HTERT RPE-1 (cell line): ENCODE measurements around the gene HDGF.
"Not testable (repeated sequence)": the region's sequence is repeated elsewhere in the genome, so short reads cannot be mapped to it uniquely, and the experiment has no call there.

Source experiments
- in situ Hi-C: fragments of 300-500 bp; cut with MboI; formaldehyde crosslinking; loops from 4 replicates; pipeline ENCODE4 v1.14.3; 2020; ENCODE audit warnings: low sequenced_read_pairs

Gene HDGF

GRCh38 chr1:156767101-156767878 is 15.8 kb upstream of the HDGF start, which contains the start of gene PRCC:
PRCC (plus strand) TSS chr1:156767535; CDS start chr1:156767772, 237 bp downstream.
- in situ Hi-C loops: no loop called here

GRCh38 chr1:156766298-156767100 is 15.0 kb upstream of the HDGF start:
- in situ Hi-C loops: no loop called here

GRCh38 chr1:156765666-156766065 is 14.2 kb upstream of the HDGF start:
- in situ Hi-C loops: no loop called here

- in situ Hi-C loops: not testable (repeated sequence)
Measured at GRCh38 chr1:156765136-156765535, 13.7 kb upstream of the HDGF start.

- in situ Hi-C loops: no loop called here
Measured at GRCh38 chr1:156760796-156761104, 9.3 kb upstream of the HDGF start.

GRCh38 chr1:156760092-156760795 is 8.8 kb upstream of the HDGF start:
- in situ Hi-C loops: no loop called here

- in situ Hi-C loops: not testable (repeated sequence)
Measured at GRCh38 chr1:156757572-156758253, 6.2 kb upstream of the HDGF start.

GRCh38 chr1:156756355-156756754 is 4.9 kb upstream of the HDGF start:
- in situ Hi-C loops: no loop called here

- in situ Hi-C loops: no loop called here
Measured at GRCh38 chr1:156755527-156755950, 4.1 kb upstream of the HDGF start.

GRCh38 chr1:156754219-156754618 is 2.7 kb upstream of the HDGF start:
- in situ Hi-C loops: no loop called here

- in situ Hi-C loops: no loop called here
Measured at GRCh38 chr1:156752843-156753482, 1.5 kb upstream of the HDGF start.

- in situ Hi-C loops: no loop called here
Measured at GRCh38 chr1:156751757-156752481, 444 bp upstream of the HDGF start.

GRCh38 chr1:156750711-156751450 is 594 bp downstream of the HDGF start:
- in situ Hi-C loops: no loop called here

- in situ Hi-C loops: no loop called here
Measured at GRCh38 chr1:156750191-156750672, 1.2 kb downstream of the HDGF start.

- in situ Hi-C loops: no loop called here
Measured at GRCh38 chr1:156749419-156750118, 1.9 kb downstream of the HDGF start.

GRCh38 chr1:156748670-156749418 is 2.6 kb downstream of the HDGF start:
- in situ Hi-C loops: no loop called here

GRCh38 chr1:156747742-156748669 is 3.5 kb downstream of the HDGF start:
- in situ Hi-C loops: no loop called here
